ENCODE data around the gene TRIP4.
"Not testable (repeated sequence)": the region's sequence is repeated elsewhere in the genome, so short reads cannot be mapped to it uniquely, and the experiment has no call there.

DNA sequence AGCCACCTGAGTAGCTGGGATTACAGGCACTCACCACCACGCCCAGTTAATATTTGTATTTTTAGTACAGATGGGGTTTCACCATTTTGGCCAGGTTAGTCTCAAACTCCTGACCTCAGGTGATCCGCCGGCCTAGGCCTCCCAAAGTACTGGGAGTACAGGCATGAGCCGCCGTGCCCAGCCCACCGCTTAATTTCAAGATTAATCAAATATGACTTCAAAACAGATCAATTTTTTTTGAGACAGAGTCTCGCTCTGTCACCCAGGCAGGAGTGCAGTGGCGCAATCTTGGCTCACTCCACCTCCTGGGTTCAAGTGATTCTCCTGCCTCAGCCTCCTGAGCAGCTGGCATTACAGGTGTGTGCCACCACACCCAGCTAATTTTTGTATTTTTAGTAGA, 16.3 kb upstream of the TRIP4 start:
- TF ChIP-seq, protein P1, sequence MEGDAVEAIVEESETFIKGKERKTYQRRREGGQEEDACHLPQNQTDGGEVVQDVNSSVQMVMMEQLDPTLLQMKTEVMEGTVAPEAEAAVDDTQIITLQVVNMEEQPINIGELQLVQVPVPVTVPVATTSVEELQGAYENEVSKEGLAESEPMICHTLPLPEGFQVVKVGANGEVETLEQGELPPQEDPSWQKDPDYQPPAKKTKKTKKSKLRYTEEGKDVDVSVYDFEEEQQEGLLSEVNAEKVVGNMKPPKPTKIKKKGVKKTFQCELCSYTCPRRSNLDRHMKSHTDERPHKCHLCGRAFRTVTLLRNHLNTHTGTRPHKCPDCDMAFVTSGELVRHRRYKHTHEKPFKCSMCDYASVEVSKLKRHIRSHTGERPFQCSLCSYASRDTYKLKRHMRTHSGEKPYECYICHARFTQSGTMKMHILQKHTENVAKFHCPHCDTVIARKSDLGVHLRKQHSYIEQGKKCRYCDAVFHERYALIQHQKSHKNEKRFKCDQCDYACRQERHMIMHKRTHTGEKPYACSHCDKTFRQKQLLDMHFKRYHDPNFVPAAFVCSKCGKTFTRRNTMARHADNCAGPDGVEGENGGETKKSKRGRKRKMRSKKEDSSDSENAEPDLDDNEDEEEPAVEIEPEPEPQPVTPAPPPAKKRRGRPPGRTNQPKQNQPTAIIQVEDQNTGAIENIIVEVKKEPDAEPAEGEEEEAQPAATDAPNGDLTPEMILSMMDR (conservative IDR thresholded peaks at IDR 0.05) = not testable (repeated sequence)
- TF ChIP-seq EZH2 (IDR thresholded peaks at IDR 0.05; ENCODE audit: low read depth) = not testable (repeated sequence)
